GM12872 (cell line): ENCODE data around the gene TRIM27.

Source experiments
- TF ChIP-seq, protein P1 (sequence below): IDR thresholded peaks from 3 replicates; pipeline ENCODE4 v1.5.1; 2011; ENCODE audit warnings: low read depth, mild to moderate bottlenecking, low read length, moderate library complexity; ENCODE audit not compliant: insufficient read depth

TRIM27 gene

DNA sequence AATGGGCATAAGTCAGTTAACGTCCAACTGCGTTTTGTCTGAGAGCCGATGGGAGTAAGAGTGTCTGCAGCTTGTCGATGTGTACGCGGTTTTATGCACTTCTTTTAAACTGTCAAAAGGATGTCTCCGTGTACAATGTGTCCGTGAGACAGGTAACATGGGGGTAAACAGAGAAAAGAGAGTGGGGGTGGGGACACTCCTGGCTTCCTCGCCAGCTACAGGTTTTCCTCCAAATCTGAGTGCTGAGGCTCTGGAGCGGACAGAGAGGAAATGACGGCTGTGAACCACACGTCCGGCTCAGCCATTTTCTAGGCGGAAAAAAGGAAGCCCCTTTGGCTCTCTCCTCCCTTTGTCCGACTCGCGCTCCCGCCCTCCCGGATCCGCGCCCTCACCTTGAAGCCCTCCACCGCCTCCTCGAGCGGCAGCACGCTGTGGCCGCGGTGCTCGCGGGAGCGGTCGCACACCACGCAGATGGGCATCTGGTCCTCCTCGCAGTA, 916 bp downstream of the TRIM27 start:
- TF ChIP-seq, protein P1, sequence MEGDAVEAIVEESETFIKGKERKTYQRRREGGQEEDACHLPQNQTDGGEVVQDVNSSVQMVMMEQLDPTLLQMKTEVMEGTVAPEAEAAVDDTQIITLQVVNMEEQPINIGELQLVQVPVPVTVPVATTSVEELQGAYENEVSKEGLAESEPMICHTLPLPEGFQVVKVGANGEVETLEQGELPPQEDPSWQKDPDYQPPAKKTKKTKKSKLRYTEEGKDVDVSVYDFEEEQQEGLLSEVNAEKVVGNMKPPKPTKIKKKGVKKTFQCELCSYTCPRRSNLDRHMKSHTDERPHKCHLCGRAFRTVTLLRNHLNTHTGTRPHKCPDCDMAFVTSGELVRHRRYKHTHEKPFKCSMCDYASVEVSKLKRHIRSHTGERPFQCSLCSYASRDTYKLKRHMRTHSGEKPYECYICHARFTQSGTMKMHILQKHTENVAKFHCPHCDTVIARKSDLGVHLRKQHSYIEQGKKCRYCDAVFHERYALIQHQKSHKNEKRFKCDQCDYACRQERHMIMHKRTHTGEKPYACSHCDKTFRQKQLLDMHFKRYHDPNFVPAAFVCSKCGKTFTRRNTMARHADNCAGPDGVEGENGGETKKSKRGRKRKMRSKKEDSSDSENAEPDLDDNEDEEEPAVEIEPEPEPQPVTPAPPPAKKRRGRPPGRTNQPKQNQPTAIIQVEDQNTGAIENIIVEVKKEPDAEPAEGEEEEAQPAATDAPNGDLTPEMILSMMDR = no peak

DNA sequence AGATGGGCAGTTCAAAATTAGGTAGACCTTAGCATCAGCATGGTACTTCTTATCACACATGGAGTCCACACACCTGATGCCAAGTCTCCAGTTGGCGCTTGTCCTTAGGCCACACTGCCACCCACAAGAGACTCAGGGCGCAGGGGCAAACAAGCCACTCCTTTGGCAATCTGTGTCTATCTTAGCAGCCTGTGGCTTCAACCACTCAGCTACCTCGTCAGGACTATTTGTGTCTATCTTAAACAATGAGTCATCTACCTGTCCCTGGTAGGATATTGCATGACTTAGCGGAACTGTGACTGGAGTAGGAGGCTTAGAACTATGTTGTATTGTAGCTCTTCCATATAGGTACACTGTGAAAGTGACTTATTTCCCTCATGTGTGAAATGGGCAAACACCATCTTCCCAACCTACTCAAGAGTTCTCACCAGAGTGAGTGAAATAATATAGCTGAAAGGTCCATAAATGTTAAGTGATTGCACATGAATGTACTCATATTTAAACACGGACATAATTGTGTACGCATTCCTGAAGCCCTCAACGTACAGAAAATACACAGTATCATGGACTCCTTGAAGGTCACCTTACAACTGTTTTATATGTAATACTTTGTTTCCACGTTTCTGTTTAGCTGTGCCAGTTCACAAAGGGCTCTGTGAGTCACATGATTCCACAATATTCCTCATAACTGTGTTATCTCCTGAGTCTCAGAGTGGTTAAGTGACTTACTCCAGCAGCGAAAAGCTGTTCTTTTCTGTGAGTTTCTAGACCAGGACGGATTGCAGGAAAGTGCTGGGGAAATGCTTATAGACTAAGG, 1.6 kb downstream of the TRIM27 start:
- TF ChIP-seq, protein P1 = no peak

DNA sequence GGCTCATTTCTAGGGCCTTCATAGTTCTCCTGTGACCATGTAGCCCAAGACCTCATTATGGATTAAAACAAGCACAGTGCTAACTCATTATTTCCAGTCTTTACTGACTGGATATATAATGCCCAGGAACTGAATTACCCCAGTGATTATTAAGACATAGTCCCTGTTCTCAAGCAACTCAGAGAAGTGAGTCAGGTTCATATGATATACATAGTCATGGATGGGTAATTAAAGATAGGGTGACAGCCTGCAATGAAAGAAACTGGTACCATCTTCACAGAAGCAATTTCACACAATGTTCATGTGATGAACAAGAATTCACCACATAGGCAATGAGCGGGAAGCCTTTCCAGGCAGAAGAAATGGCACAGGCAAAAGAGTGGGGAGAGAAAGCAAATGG, 3.5 kb downstream of the TRIM27 start:
- TF ChIP-seq, protein P1 = no peak

DNA sequence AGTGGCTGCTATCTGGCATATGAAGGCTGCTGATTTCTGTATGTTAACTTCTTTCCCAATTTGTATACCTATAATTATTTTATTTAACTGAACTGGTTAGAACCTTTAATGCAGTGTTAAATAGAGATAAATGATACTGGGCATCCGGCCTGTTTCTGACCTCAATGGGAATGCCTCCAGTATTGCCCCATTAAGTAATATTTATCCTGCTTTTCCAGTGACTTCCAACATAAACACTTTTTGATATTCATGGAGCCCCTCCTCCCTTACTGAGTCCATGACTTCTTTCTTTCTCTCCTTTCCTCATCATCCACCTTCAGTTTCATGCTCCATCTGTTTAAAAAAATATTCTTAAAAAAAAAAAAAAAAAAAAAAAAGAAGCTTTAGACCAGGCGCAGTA, 8.8 kb downstream of the TRIM27 start:
- TF ChIP-seq, protein P1 = no peak

DNA sequence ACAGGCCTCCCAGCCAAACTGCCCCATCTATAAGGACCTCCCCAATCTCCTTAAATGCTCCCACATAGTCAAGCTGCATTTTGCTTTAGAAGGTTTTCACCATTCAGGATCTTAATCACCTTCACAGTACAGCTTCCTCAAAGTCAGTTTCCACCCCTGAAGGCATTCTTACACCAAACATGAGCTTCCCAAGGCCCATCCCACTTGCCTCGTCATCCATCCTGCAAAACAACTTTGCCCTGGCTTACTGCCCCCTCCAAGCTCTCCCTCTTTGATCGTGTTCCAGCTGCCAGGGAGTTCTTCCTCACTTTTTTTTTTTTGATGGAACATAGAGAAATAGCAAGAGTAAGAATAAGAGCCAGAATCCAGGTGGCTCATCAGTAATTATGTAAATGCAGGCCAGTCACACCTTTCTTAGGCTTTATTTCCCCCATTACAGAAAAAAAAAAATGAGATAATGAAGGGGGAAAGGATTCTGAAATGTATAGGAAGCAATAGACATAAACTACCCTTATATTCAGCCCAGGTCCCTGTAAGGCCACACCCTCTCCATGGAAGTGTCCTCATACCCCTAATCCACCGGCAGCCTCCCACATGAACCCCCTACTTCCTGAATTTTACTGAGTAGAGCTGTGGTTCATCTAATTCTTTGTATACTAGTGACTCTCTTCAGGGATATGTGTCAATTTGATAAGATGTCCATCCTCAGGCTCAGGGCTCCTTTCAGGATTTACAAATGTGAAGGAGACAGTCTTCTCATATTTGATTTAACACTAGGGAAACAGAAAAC, 12.7 kb downstream of the TRIM27 start:
- TF ChIP-seq, protein P1 = no peak

DNA sequence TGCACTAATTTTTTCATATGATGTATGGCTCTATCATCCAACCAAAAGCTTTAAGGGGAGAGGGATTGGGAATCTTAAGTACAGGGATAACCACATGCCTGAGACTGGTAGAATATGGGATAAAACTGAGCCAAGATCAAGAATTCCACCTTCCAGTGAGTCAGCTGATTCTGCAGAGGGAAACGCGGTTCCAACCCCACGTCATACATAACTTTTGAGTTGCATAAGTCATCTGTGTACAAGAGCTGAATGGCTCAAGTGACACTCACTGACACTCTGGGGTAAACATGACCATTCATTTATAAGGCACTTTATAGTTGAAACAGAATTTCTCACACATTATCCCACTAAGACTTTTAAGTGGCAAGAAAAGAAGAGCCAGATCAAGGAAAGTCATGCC, 16.4 kb downstream of the TRIM27 start:
- TF ChIP-seq, protein P1 = no peak

DNA sequence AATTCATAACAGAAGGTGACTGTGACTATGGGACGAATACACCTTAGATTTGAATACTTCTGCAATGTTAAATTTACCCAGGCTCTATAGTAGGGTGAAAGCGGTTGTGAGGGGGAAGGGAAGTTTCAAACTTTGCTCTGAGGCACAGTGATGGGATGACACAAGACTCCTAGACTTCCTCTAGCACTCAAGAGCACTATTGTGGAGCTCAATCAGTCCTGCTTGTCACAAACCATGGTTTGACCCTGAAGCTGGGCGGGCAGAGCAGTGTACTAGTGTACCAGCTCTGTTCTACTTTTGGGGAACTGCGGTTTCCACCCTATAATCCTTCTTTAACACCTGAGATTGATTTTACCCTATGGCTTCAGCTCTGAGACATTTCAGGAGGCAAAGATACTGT, 17.1 kb downstream of the TRIM27 start:
- TF ChIP-seq, protein P1 = no peak
